ENCODE results near the gene WDFY3.

- TF ChIP-seq CTCF (IDR thresholded peaks at IDR 0.05; ENCODE audit: low read depth, low read length) (no peak), EZH2phosphoT487 (IDR thresholded peaks at IDR 0.05; ENCODE audit: low read depth) (no peak)
These were observed 232.5 kb downstream of the WDFY3 start for GRCh38 chr4:84734037-84734436.

Measured in OCI-LY3 (cell line).